Hypothalamus (tissue), 51 donors: ENCODE results near the gene CLEC18A.
"Not testable (repeated sequence)": the region's sequence is repeated elsewhere in the genome, so short reads cannot be mapped to it uniquely, and the experiment has no call there.

Experiments
- DNase-seq, 51 donors: peaks; one replicate each; lab custom pipeline; 2025; lab: John Stamatoyannopoulos, UW

CLEC18A gene

DNA sequence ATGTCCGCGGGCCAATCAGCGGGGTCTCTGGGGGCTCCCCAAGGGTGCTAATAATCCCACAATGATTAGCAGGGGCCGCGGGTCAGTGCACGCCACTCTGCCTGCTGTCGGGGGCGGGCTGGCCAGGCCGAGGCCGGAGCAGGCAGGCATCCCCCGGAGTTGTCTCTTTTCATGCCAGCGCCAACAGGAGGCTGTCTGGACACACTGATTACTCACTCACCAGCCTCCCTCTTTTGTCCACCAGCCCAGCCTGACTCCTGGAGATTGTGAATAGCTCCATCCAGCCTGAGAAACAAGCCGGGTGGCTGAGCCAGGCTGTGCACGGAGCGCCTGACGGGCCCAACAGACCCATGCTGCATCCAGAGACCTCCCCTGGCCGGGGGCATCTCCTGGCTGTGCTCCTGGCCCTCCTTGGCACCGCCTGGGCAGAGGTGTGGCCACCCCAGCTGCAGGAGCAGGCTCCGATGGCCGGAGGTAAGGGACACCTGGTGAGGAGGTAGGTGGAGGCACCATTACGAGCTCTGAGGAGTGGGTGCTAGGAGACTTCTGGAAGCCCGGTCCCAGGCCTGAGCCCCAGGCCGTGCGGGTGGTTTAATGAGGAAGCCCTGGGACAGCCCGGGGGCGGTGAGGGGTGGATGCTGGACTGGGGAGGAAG, at the start of gene CLEC18A:
Gene CLEC18A (plus strand): TSS at position 318 of the 655 bp plus-strand sequence. CDS start 33 bp downstream, at position 351.
- DNase-seq = not testable (repeated sequence)

DNA sequence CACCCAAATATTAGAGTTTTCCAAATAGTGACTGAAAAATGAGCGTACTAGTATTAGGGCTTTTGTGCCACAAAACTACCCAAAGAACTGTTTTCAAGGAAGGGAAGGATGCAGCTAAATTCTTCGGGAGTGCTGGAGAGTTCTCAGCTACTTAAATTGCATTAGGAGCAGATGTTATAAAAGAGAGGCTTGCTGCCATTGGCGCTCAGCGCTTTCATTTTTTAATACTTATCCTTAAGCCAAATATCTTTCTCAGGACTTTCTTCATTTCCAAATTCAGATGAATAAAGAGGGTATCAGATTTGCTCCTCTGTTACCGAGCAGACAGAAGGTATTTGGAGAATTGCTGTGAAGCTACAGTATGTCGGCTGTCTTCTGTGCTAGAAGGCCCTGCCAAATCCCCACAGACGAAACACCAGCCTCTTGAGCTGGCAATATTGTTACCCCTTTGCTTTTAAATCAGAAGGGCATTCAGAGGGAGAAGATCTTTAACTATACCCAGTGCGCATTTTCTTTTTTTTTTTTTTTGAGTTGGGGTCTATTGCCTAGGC, 47.2 kb upstream of the CLEC18A start:
- DNase-seq = no peak

GRCh38 chr16:69904495-69905170, 46.5 kb upstream of the CLEC18A start:
- DNase-seq = no peak

DNA sequence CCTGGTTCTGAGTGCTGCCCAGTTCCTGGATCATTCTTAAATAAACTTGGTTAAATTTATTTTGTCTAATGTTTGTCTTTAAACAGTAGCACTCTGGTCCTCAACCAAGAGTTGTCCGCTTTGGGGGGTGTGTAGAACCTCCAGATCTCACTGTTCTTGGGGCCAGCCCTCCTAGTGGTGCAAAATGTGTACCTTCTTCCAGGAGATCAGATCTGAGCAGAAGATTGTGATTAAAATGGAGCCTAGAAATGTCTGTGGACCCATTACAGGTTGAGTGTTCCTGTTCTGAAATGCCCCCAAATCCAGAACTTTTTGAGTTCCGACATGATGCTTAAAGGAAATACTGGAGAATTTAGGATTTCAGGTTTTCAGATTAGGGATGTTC, 46.0 kb upstream of the CLEC18A start:
- no peak for DNase-seq

DNA sequence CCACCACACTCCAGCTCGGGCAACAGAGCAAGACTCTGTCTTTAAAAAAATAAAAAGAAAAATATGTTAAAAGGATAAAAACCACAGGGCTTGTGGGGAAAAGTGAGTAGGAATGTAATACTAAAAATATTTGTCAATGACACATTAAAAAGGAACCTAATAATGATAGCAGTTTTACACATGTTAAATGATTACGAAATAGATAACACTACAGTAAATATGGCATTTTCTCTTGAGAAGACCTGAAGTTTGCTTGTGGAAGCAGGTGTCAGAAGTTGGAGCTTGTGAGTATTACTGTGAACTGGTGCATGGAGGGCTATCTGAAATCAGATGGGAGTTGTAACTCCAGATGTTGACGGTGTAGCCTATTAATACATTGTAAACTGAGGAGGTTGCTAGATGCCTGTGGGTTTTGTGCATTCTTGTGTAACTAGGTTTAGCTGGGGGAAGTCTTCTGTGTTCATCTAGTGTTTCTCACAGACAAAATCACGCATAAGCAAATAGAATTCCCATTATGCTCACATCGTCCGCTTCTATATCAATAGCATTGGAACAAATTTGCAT, 44.2 kb upstream of the CLEC18A start:
- DNase-seq = no peak

GRCh38 chr16:69909043-69909442, 42.1 kb upstream of the CLEC18A start:
- no peak for DNase-seq

GRCh38 chr16:69909760-69910159, 41.4 kb upstream of the CLEC18A start:
- DNase-seq = no peak

- no peak for DNase-seq
Measured at GRCh38 chr16:69910964-69911363, 40.2 kb upstream of the CLEC18A start.

DNA sequence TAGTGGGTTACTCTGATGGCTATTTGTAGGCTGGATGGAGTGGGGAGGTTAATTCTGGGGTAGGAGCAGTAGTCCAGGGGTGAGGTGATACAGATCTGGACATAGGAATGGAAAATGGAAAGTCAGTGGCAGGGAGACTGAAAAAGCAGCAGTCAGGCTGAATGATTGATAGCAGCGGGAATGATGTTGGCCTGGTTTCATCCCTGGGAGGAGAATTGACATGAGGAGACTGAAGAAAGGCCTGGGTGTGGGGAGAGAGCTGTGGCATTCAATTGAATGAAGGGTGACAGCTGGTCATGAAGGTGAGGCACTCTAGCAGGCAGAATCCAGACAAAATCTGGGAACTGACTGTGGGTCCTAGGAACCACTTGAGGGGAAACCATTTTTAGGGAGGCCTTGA, 34.7 kb upstream of the CLEC18A start:
- no peak for DNase-seq

DNA sequence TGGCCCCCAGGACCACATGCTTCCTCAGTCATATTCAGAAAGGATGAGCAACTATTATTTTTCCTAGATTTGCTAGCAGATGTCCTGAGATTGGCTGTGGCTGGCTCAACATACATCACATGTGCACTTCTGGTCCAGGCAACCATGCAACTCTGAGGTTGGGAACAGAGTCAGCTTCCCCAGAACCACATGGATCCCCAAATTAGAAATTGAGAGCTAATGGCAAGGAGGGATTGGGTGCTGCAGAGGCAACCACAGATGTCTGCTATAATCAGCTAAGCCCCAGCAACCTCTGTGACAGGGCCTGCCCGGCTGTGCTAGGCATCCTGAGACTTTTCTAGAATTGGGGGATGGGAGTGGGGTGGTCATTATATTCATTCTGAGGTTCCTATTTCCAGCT, 33.8 kb upstream of the CLEC18A start:
- peak in 1 of 51 donors; percentile 21 for DNase-seq

DNA sequence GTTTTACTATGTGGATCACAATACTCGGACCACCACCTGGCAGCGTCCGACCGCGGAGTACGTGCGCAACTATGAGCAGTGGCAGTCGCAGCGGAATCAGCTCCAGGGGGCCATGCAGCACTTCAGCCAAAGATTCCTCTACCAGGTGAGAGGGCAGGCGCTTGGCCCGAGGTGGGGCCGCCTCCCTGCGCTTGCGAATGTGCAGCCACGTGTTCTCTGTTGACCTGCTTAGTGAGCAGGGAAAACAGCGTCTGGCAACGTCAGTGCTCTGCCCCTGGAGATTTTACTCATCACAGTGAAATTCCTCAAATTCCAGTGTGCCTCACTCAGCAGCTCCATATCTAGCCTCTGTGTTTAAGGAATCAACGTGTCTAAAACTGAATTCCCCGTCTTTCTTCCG, 33.4 kb upstream of the CLEC18A start:
- DNase-seq = peak in 1 of 51 donors; percentile 16

DNA sequence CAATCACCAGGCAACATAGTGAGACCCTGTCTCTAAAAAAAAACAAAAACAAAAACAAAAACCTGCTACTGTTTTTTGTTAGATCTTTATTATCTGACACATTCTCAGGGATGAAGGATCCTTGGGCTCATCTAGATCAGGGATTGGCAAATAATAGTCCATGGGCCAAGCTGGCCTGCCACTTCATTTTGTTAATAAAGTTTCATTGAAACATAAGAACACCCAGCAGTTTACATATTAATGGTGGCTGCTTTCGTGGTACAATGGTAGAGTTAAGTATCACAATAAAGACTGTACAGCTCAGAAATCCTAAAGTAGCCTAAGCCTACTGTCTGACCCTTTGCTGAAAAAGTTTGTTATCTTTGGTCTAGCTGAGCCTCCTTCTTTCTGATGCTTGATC, 32.9 kb upstream of the CLEC18A start:
- no peak for DNase-seq

DNA sequence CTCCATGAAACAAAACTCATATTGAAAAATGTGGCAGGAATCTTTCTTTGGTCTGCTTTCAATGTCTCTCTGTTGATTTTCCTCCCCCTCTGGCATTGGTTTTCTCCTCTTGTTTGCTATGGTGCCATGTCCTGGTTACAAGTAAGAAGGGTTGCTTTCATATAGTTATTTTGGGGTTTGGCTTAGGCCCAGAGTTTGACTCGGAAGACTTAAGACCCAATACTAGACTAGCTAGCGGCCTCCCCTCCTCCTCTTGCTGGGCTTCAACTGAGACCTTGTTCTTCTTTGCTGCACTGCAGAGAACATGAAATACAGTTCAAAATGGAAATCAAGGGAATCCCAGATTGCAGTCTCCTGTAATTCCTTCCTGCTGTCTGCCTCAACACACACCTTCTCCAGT, 30.0 kb upstream of the CLEC18A start:
- peak in 3 of 51 donors; percentile 9 to 15 (median 14) for DNase-seq

DNA sequence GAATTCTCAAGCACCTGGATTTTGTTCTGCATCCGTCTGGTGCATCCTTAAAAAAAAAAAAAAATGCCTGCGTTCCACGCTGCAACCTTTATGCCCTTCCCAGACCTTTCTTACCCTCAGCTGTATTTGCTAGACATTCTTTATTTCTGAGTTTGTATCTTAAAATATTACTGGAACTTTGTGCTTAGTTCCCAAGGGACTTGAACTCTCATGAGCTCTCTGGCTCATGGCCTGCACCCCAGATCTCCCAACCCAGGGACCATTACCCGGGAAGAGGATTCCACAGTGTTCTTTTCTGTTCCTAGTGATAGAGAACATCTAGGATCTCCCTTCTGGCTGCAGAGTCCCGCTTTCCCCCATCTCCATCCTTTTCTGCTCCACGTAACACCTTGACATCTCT, 28.9 kb upstream of the CLEC18A start:
- no peak for DNase-seq

DNA sequence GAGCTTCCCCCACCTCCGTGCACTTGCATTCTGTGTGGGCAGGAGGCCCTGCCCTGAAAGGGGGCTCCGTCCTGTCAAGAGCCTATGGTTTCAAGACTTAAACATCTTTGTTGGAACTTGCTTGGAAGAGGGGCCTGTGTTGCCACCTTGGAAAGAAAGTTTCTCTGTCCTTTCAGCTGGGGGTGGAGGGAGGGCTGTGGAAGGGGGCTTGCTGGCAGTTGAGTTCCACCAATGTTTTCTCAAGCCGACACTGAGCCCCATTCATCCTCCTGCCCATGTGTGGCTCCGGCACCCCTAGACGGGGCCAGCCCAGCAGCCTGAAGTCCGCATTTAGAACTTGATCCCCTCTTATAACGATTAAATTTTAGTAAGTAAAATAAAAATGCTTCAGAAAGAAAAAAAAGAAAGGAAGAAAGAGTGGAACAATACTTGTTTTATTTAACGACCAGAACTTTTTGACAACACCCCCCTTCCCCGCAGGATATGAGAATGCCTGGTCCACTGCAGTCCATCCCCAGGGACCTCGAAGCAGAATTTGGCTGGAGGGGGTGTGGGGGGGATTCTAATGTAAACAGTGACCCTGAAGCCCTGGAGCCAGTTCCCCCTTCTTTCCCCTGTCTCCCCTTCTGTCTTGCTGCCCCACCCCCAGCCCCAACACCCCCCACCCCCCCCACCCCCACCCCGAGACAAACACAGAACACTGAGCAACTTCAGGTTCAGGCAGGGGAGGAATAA, 26.9 kb upstream of the CLEC18A start:
- no peak for DNase-seq

- peak in 1 of 51 donors; percentile 11 for DNase-seq
Measured at GRCh38 chr16:69924777-69925191, 26.4 kb upstream of the CLEC18A start.

DNA sequence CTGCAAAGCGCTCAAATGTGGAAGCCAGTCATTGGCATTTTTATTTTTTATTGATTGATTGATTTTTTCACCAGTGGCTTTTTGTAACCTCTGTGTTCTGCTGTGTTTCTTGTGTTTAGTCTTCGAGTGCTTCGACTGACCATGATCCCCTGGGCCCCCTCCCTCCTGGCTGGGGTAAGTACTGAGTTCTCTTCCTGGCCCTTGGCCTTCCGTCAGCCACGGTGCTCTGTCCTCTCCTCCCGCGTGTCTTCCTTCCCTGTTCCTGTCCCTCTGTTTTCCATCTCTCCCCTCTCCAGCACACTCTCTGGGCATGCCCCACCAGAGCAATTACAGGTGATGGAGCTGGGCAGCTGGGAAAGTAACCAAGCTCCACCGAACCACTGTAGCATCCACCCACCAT, 25.8 kb upstream of the CLEC18A start:
- no peak for DNase-seq

DNA sequence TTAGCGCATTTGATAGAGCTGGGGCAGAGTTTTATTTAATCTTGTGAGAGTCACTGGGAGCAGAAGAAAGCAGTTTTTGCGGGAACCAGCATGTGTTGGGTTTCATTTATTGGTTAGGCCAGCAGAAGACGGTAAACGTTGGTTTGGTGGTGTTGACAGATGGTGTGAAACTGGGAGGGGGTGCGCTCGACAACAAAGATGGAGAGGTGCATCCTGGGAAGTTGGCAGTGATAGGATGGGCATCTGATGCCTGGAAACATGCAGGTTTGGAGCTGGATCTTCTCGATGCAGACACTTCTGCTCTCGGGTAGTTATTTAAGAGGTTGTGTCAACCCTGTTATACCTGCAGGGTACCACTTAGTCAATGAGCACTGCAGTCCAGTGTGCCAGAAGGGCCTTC, 24.9 kb upstream of the CLEC18A start:
- DNase-seq = no peak

- peak in 28 of 51 donors; percentile 7 to 73 (median 31) for DNase-seq
Measured at GRCh38 chr16:69927056-69927757, 23.9 kb upstream of the CLEC18A start.

DNA sequence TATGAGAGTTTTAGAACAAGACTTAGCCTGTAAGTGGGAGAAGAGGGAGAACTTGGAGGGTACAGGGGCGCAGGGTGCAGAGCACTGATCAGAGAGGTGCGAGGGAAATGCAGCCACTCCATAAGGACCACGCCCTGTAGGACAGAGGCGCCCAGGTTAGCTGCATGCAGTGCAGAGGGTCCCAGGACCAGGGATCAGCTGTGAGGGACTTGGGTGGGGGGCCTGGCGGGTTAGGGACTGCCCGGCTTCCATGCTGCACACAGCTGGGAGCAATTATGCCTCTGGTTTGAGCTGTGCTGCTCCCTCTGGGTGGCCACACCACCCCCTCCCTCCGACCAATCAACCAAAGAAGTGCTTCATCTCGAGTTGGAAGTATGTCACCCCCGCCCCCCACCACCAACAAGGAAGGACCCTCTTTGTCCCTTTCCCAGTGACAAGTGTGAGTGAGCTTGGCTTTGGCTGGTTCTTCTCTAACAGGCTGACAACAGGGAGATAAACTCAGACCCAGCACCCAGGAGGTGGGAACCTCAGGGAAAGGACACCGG, 22.2 kb upstream of the CLEC18A start:
- DNase-seq = no peak
